Thyroid gland (tissue), 4 donors: ENCODE results near the gene CGB5. TPM values are rescaled to one million over a fixed set of nuclear protein-coding genes. Genes with fewer than 3 reads are reported as not detected.
A peak's percentile ranks its signal among the peaks of the same experiment; 100 is the strongest.

Experiments used
- DNase-seq, 2 donors: peaks; one replicate each; pipeline ENCODE4 v3.0.0-alpha.2; 2019
- H3K27ac ChIP-seq, 3 donors: fragments of 200-600 bp; sonication (generic); 1 replicate in 2 of 3; 2 replicates in 1 of 3; pipeline ENCODE4 v1.5.1; 2016 to 2019; ENCODE audit warnings: mild to moderate bottlenecking in 1 of 3, moderate library complexity in 1 of 3
- H3K27me3 ChIP-seq: fragments of 200-600 bp; sonication (generic); one replicate; pipeline ENCODE4 v1.5.1; 2019
- H3K36me3 ChIP-seq, 2 donors: fragments of 200-600 bp; sonication (generic); one replicate each; pipeline ENCODE4 v1.5.1; 2016 to 2019
- H3K4me1 ChIP-seq, 2 donors: fragments of 200-600 bp; sonication (generic); one replicate each; pipeline ENCODE4 v1.5.1; 2017 to 2019
- H3K4me3 ChIP-seq, 3 donors: fragments of 200-600 bp; sonication (generic); replicated peaks in 1 of 3; 1 replicate in 2 of 3; 2 replicates in 1 of 3; pipeline ENCODE4 v1.5.1; 2016; ENCODE audit warnings: mild to moderate bottlenecking in 1 of 3
- H3K9me3 ChIP-seq: fragments of 200-600 bp; sonication (generic); one replicate; pipeline ENCODE4 v1.5.1; 2017
- CTCF ChIP-seq, 6 experiments: fragments of 200-600 bp in 3 of 6; fragments of 450-650 bp in 3 of 6; sonication (generic) in 3 of 6; IDR thresholded peaks; one replicate each; pipeline ENCODE4 v1.5.1; 2016 to 2019; ENCODE audit warnings: antibody characterized with exemption in 6 of 6, mild to moderate bottlenecking in 2 of 6, inconsistent platforms in 1 of 6, moderate library complexity in 1 of 6
- POLR2A ChIP-seq, 2 donors: fragments of 450-650 bp; IDR thresholded peaks; one replicate each; pipeline ENCODE4 v1.6.1; 2017; ENCODE audit warnings: antibody characterized with exemption in 2 of 2, mild to moderate bottlenecking in 2 of 2, moderate library complexity in 1 of 2
- WGBS, 2 donors: methylation state at CpG; one replicate each; pipeline ENCODE4 v1.1.5; 2017; 5-methylcytosine and 5-hydroxymethylcytosine counted together
- intact Hi-C: fragments of 100-400 bp; cut with DNase I; formaldehyde crosslinking; loops from one replicate; pipeline ENCODE4 v1.15.1; 2023
- total RNA-seq, 4 donors: library from RNA; depleted of rRNA; stranded (reverse); fragments of >200 nt; gene quantifications; one replicate each; pipeline ENCODE4 v1.2.3, GENCODE V29; 2016

CGB5 gene
- total RNA-seq, 4 donors from 2014 or later = 0.56 TPM; not detected in 3

- 51 to 56% methylated on average over 26 of the region's 26 CpGs for WGBS, 2 donors
- Histone ChIP-seq H3K36me3 (peaks cover 0 to 3% of the 10 kb centered on the region in 2 donors), H3K4me1 (peaks cover 11 to 25% of the 10 kb centered on the region in 2 donors), H3K27ac (peak overlapping the region; percentile 70 to 89 (median 79)), H3K9me3 (no peaks in the 10 kb centered on the region), H3K4me3 (peak overlapping the region in 1 of 3 donors; percentile 18), H3K27me3 (no peaks in the 10 kb centered on the region)
- intact Hi-C loops = no loop called here
- TF ChIP-seq POLR2A (IDR thresholded peaks at IDR 0.05) = no peak
- TF ChIP-seq CTCF (IDR thresholded peaks at IDR 0.05) = no peak
- DNase-seq = peak; percentile 42 to 43
Observed at GRCh38 chr19:49084206-49085019, 40.8 kb downstream of the CGB5 start.

DNA sequence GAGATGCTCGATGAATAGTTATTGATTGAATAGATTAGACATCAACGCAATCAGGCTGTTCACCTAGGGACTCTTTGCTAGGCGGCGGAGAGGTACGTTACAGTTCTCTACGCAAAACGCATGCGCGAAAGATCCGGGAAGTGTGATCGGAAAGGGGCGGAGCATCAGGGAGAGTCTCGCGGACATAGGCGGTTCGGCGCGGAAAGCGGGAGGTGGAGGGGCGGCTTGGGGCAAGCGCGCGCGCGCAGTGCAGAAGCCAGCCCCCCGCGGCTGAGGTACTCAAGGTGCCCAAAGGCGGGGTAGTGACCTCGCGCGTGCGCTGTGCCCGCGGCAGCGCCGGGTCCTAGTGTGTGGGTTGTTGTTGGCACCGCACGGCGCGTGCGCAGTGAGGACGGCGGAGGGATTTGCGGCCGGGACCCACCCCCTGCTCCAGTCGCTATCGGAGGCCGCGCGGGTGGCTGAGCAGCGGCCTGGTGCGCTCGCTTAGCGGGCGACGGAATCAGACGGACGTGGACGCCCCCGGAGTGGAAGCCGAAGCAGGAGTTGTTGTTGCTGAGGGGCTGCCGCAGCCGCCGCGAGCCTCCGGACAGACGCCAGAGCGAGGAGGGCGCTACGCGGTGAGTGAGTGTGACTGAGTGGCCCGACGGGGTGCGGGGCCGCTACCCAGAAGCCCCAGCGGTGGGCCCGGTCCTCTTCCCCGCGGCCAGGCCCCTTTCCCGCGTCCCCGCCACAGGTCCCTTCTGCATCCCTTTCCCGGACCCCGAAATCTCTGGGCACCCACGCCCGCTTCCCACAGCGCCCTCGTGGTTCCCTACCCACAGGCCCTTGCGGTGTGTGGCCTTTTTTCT, 41.6 kb downstream of the CGB5 start, which contains the start of gene SNRNP70:
Gene SNRNP70 (plus strand): TSS at position 432 of the 848 bp plus-strand sequence. CDS start 964 bp downstream, outside the sequence.
- H3K4me1 ChIP-seq = peaks cover 11 to 25% of the 10 kb centered on the region in 2 donors
- peaks cover 4 to 8% of the 10 kb centered on the region in 2 donors for H3K36me3 ChIP-seq
- TF ChIP-seq POLR2A (IDR thresholded peaks at IDR 0.05) (peak; percentile 55 to 87), CTCF (IDR thresholded peaks at IDR 0.05) (peak in 1 of 6 experiments; percentile 21)
- DNase-seq = peak; percentile 99 to 100
- intact Hi-C loops = no loop called here
- H3K27ac ChIP-seq = peak within 1 kb of the TSS; percentile 70 to 89 (median 79)
- H3K4me3 ChIP-seq = peak within 1 kb of the TSS; percentile 60 to 80 (median 77)
- no peaks in the 10 kb centered on the region for H3K9me3 ChIP-seq
- H3K27me3 ChIP-seq = no peaks in the 10 kb centered on the region
- WGBS, 2 donors = 0 to 1% methylated on average over 20 to 69 of the region's 89 CpGs

DNA sequence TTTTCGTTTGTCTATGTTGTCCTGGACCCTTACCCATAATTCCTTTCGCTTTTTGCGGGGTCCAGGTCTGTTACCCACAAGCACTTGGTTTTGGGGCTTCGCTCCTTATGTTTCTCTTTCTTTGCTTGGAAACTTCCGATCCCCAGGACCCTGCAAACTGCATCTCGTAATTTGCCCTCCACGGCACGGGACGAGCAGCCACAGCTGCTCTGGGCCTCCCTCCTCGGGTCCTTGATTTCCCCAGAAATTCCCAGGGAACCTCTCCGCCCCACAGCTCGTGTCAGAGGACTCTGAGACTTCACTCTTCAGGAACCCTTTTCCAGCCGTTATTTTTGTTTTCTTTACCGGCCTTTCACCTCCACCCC, 42.2 kb downstream of the CGB5 start:
- peak overlapping the region; percentile 60 to 80 (median 77) for H3K4me3 ChIP-seq
- no peak for DNase-seq
- intact Hi-C loops = no loop called here
- peaks cover 11 to 14% of the 10 kb centered on the region in 2 donors for H3K36me3 ChIP-seq
- peak overlapping the region in 2 of 3 donors; percentile 70 to 89 for H3K27ac ChIP-seq
- no peak for TF ChIP-seq CTCF (IDR thresholded peaks at IDR 0.05)
- H3K9me3 ChIP-seq = no peaks in the 10 kb centered on the region
- WGBS, 2 donors = 0 to 2% methylated on average over 14 of the region's 14 CpGs
- H3K27me3 ChIP-seq = no peaks in the 10 kb centered on the region
- H3K4me1 ChIP-seq = peaks cover 11 to 25% of the 10 kb centered on the region in 2 donors

- intact Hi-C loops = no loop called here
- H3K4me1 ChIP-seq = peaks cover 11 to 25% of the 10 kb centered on the region in 2 donors
- H3K9me3 ChIP-seq = no peaks in the 10 kb centered on the region
- peak overlapping the region in 1 of 3 donors; percentile 89 for H3K27ac ChIP-seq
- no peak for TF ChIP-seq CTCF (IDR thresholded peaks at IDR 0.05)
- no peaks in the 10 kb centered on the region for H3K27me3 ChIP-seq
- peak overlapping the region in 2 of 3 donors; percentile 77 to 80 for H3K4me3 ChIP-seq
- DNase-seq = no peak
- peaks cover 15 to 19% of the 10 kb centered on the region in 2 donors for H3K36me3 ChIP-seq
- 48 to 50% methylated on average over 11 of the region's 11 CpGs for WGBS, 2 donors
Observed at GRCh38 chr19:49086296-49086695, 42.6 kb downstream of the CGB5 start.
